GM23338 (cell line): ENCODE measurements around the gene PARVG. TPM values are rescaled to one million over a fixed set of nuclear protein-coding genes. Genes with fewer than 3 reads are reported as not detected.

Experiments used
- ATAC-seq: fragments of 200-7000 bp; cut with Tn5 transposase; 3 replicates; pipeline ENCODE4 v1.9.1; 2020
- DNase-seq: peaks from one replicate; pipeline ENCODE4 v3.0.0-alpha.2; 2015; ENCODE audit warnings: low spot score
- H2AFZ ChIP-seq: fragments of 200-600 bp; sonication (generic); 2 replicates; pipeline ENCODE4 v1.8.0; 2016; ENCODE audit warnings: antibody characterized with exemption, mild to moderate bottlenecking, moderate library complexity
- H3F3A ChIP-seq: fragments of 200-600 bp; sonication (generic); replicated peaks from 2 replicates; pipeline ENCODE4 v1.8.0; 2017; ENCODE audit warnings: antibody characterized with exemption, mixed run types, low read depth
- H3K27ac ChIP-seq: fragments of 200-600 bp; sonication (generic); 2 replicates; pipeline ENCODE4 v1.6.1; 2016; ENCODE audit warnings: low read depth
- H3K27me3 ChIP-seq: fragments of 200-600 bp; sonication (generic); 2 replicates; pipeline ENCODE4 v1.8.0; 2016; ENCODE audit warnings: mild to moderate bottlenecking, mixed run types, moderate library complexity; ENCODE audit not compliant: insufficient read depth
- H3K36me3 ChIP-seq: fragments of 200-600 bp; sonication (generic); 2 replicates; pipeline ENCODE4 v1.8.0; 2016; ENCODE audit warnings: mild to moderate bottlenecking; ENCODE audit not compliant: insufficient read depth
- H3K4me1 ChIP-seq: fragments of 200-600 bp; sonication (generic); 2 replicates; pipeline ENCODE4 v1.8.0; 2016; ENCODE audit warnings: mild to moderate bottlenecking, moderate library complexity; ENCODE audit not compliant: insufficient read depth
- H3K4me2 ChIP-seq: fragments of 200-600 bp; sonication (generic); 2 replicates; pipeline ENCODE4 v1.7.1; 2017; ENCODE audit warnings: mixed run types
- H3K4me3 ChIP-seq: fragments of 200-600 bp; sonication (generic); 2 replicates; pipeline ENCODE4 v1.6.1; 2016; ENCODE audit warnings: mixed run types
- H3K79me2 ChIP-seq: fragments of 200-600 bp; sonication (generic); replicated peaks from 2 replicates; pipeline ENCODE4 v1.8.0; 2017; ENCODE audit warnings: mild to moderate bottlenecking; ENCODE audit not compliant: insufficient read depth
- H3K9me2 ChIP-seq: fragments of 200-600 bp; sonication (generic); 2 replicates; pipeline ENCODE4 v1.8.0; 2017; ENCODE audit not compliant: insufficient read depth
- H4K20me1 ChIP-seq: fragments of 200-600 bp; sonication (generic); replicated peaks from 2 replicates; pipeline ENCODE4 v1.8.0; 2017; ENCODE audit warnings: mild to moderate bottlenecking; ENCODE audit not compliant: insufficient read depth
- H3K27ac Mint-ChIP-seq: 2 replicates; pipeline ENCODE4 v1.8.0; 2020; ENCODE audit warnings: inconsistent platforms, mild to moderate bottlenecking, moderate library complexity, mixed read lengths
- H3K27me3 Mint-ChIP-seq: 3 replicates; pipeline ENCODE4 v1.8.0; 2022; ENCODE audit warnings: low read depth, mild to moderate bottlenecking, moderate library complexity, mixed read lengths, inconsistent platforms; ENCODE audit not compliant: insufficient read depth, poor library complexity
- H3K36me3 Mint-ChIP-seq: 3 replicates; pipeline ENCODE4 v1.8.0; 2021; ENCODE audit warnings: low read depth, mild to moderate bottlenecking, inconsistent platforms, moderate library complexity, mixed read lengths
- H3K4me1 Mint-ChIP-seq: 3 replicates; pipeline ENCODE4 v1.8.0; 2020; ENCODE audit warnings: mild to moderate bottlenecking, inconsistent platforms, mixed read lengths
- H3K4me3 Mint-ChIP-seq: 3 replicates; pipeline ENCODE4 v1.8.0; 2021; ENCODE audit warnings: moderate library complexity, mild to moderate bottlenecking, inconsistent platforms, mixed read lengths
- H3K9me3 Mint-ChIP-seq: 3 replicates; pipeline ENCODE4 v1.8.0; 2020; ENCODE audit warnings: moderate library complexity, mild to moderate bottlenecking, inconsistent platforms, mixed read lengths
- CREB1 ChIP-seq: fragments of 250-450 bp; sonication (Bioruptor Pico); IDR thresholded peaks from 2 replicates; pipeline ENCODE4 v1.5.0; 2020; ENCODE audit warnings: low read depth, mild to moderate bottlenecking, moderate library complexity
- EZH2 ChIP-seq: fragments of 200-600 bp; sonication (generic); IDR thresholded peaks from one replicate; pipeline ENCODE4 v1.8.0; 2017; ENCODE audit warnings: antibody characterized with exemption, mild to moderate bottlenecking, low read depth; ENCODE audit not compliant: unreplicated experiment
- EZH2phosphoT487 ChIP-seq: fragments of 200-600 bp; sonication (generic); IDR thresholded peaks from one replicate; pipeline ENCODE4 v1.8.1; 2018; ENCODE audit warnings: antibody characterized with exemption; ENCODE audit not compliant: unreplicated experiment
- JUNB ChIP-seq: IDR thresholded peaks from one replicate; pipeline ENCODE4 v1.6.1; 2016; ENCODE audit warnings: antibody characterized with exemption; ENCODE audit not compliant: unreplicated experiment
- NANOG ChIP-seq: IDR thresholded peaks from 2 replicates; pipeline ENCODE4 v1.6.1; 2016; ENCODE audit warnings: antibody characterized with exemption, borderline replicate concordance
- POLR2AphosphoS5 ChIP-seq: IDR thresholded peaks from 2 replicates; pipeline ENCODE4 v1.6.1; 2016; ENCODE audit warnings: antibody characterized with exemption, low read depth
- REST ChIP-seq: IDR thresholded peaks from one replicate; pipeline ENCODE4 v1.6.1; 2018; ENCODE audit warnings: antibody characterized with exemption; ENCODE audit not compliant: unreplicated experiment
- STAT1 ChIP-seq: IDR thresholded peaks from one replicate; pipeline ENCODE4 v1.6.1; 2016; ENCODE audit warnings: antibody characterized with exemption; ENCODE audit not compliant: unreplicated experiment
- ZNF114 ChIP-seq: fragments of 250-450 bp; sonication (Bioruptor Pico); IDR thresholded peaks from 2 replicates; pipeline ENCODE4 v1.5.0; 2020; ENCODE audit warnings: mild to moderate bottlenecking, moderate library complexity
- ZNF331 ChIP-seq: fragments of 250-450 bp; sonication (Bioruptor Pico); IDR thresholded peaks from 2 replicates; pipeline ENCODE4 v1.5.0; 2020; ENCODE audit warnings: low read depth, mild to moderate bottlenecking, moderate library complexity
- ZNF462 ChIP-seq: fragments of 250-450 bp; sonication (Bioruptor Pico); IDR thresholded peaks from 2 replicates; pipeline ENCODE4 v1.5.0; 2020; ENCODE audit warnings: mild to moderate bottlenecking, moderate library complexity
- polyA plus RNA-seq: library from polyadenylated mRNA; unstranded; fragments of >200 nt; fragmentation: Nextera tagmentation; extraction: Ambion mirVana; gene quantifications from 2 replicates; pipeline ENCODE4 v1.2.1, GENCODE V29; 2016
- total RNA-seq: library from RNA; depleted of rRNA; stranded (reverse); fragments of >200 nt; shearing (Covaris generic); gene quantifications from 2 replicates; pipeline ENCODE4 v1.2.3, GENCODE V29; 2014
- TF ChIP-seq, protein P1 (sequence below): IDR thresholded peaks from 2 replicates; pipeline ENCODE4 v1.6.1; 2016; ENCODE audit warnings: antibody characterized with exemption
- TF ChIP-seq, protein P2 (sequence below), 2 experiments: fragments of 200-600 bp in 1 of 2; sonication (generic) in 1 of 2; conservative IDR thresholded peaks; 2 replicates each; pipeline versions ENCODE4 v1.5.1 to v1.6.1; 2016 to 2017; ENCODE audit warnings: antibody characterized with exemption in 2 of 2, low read depth in 2 of 2, mild to moderate bottlenecking in 2 of 2, moderate library complexity in 1 of 2

Gene PARVG
- total and polyA plus RNA-seq, 2 experiments from 2014 or later: 0.14 to 0.31 TPM

GRCh38 chr22:44207981-44208317, 27.2 kb downstream of the PARVG start:
- H3K27ac Mint-ChIP-seq: no peak overlapping the region
- no peak overlapping the region for H3K4me2 ChIP-seq
- H3K4me1 Mint-ChIP-seq: no peaks in the 10 kb centered on the region; the same call in 2 of the 3 replicates
- no peaks in the 10 kb centered on the region; the same call in 1 of the 2 replicates for H3K9me2 ChIP-seq
- H3K79me2 ChIP-seq: no peaks in the 10 kb centered on the region
- H3K27me3 ChIP-seq: no peaks in the 10 kb centered on the region
- H3K27me3 Mint-ChIP-seq: peaks cover 5% of the 10 kb centered on the region
- no peaks in the 10 kb centered on the region for H3K36me3 ChIP-seq
- DNase-seq (no peak), ATAC-seq (no peak)
- H3K36me3 Mint-ChIP-seq: no peaks in the 10 kb centered on the region
- no peak overlapping the region for H3K27ac ChIP-seq
- H2AFZ ChIP-seq: no peak overlapping the region
- H3K4me3 ChIP-seq: no peak overlapping the region
- H3K9me3 Mint-ChIP-seq: peaks cover 3% of the 10 kb centered on the region; the same call in 1 of the 3 replicates
- TF ChIP-seq CREB1 (no peak), REST (no peak), ZNF114 (CRISPR knock-in tag) (no peak), EZH2 (no peak), POLR2AphosphoS5 (no peak), EZH2phosphoT487 (no peak), ZNF331 (CRISPR knock-in tag) (no peak), JUNB (no peak), STAT1 (no peak), ZNF462 (no peak), NANOG (no peak)
- TF ChIP-seq, protein P1, sequence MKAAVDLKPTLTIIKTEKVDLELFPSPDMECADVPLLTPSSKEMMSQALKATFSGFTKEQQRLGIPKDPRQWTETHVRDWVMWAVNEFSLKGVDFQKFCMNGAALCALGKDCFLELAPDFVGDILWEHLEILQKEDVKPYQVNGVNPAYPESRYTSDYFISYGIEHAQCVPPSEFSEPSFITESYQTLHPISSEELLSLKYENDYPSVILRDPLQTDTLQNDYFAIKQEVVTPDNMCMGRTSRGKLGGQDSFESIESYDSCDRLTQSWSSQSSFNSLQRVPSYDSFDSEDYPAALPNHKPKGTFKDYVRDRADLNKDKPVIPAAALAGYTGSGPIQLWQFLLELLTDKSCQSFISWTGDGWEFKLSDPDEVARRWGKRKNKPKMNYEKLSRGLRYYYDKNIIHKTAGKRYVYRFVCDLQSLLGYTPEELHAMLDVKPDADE: no peak
- TF ChIP-seq, protein P2, sequence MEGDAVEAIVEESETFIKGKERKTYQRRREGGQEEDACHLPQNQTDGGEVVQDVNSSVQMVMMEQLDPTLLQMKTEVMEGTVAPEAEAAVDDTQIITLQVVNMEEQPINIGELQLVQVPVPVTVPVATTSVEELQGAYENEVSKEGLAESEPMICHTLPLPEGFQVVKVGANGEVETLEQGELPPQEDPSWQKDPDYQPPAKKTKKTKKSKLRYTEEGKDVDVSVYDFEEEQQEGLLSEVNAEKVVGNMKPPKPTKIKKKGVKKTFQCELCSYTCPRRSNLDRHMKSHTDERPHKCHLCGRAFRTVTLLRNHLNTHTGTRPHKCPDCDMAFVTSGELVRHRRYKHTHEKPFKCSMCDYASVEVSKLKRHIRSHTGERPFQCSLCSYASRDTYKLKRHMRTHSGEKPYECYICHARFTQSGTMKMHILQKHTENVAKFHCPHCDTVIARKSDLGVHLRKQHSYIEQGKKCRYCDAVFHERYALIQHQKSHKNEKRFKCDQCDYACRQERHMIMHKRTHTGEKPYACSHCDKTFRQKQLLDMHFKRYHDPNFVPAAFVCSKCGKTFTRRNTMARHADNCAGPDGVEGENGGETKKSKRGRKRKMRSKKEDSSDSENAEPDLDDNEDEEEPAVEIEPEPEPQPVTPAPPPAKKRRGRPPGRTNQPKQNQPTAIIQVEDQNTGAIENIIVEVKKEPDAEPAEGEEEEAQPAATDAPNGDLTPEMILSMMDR (conservative IDR thresholded peaks at IDR 0.05; ENCODE audit: low read depth in 2 of 2): no peak
- H4K20me1 ChIP-seq: no peaks in the 10 kb centered on the region
- H3F3A ChIP-seq: no peaks in the 10 kb centered on the region
- H3K4me1 ChIP-seq: no peaks in the 10 kb centered on the region
- no peak overlapping the region for H3K4me3 Mint-ChIP-seq
